GM21526 (cell line): ENCODE results near the gene CFAP46.

ENCODE experiments used
- ATAC-seq: cut with Tn5 transposase; IDR thresholded peaks from one replicate; pipeline ENCODE4 v1.9.1; 2021; ENCODE audit warnings: moderate library complexity; ENCODE audit not compliant: unreplicated experiment, low FRiP score

The CFAP46 gene

GRCh38 chr10:132872658-132873057 is 69.7 kb downstream of the CFAP46 start:
- no peak for ATAC-seq

- no peak for ATAC-seq
These were observed 71.9 kb downstream of the CFAP46 start for GRCh38 chr10:132870426-132870825.

- ATAC-seq: no peak
These were observed 72.7 kb downstream of the CFAP46 start for GRCh38 chr10:132869621-132870020.

GRCh38 chr10:132868995-132869394 is 73.4 kb downstream of the CFAP46 start:
- ATAC-seq: no peak

- no peak for ATAC-seq
These were observed 74.3 kb downstream of the CFAP46 start for GRCh38 chr10:132867801-132868644.

GRCh38 chr10:132866601-132867381 is 75.6 kb downstream of the CFAP46 start:
- ATAC-seq: no peak

GRCh38 chr10:132865851-132866600 is 76.3 kb downstream of the CFAP46 start:
- no peak for ATAC-seq

- no peak for ATAC-seq
These were observed 77.2 kb downstream of the CFAP46 start for GRCh38 chr10:132865171-132865631.

- ATAC-seq: no peak
These were observed 79.6 kb downstream of the CFAP46 start for GRCh38 chr10:132862485-132863420.

GRCh38 chr10:132861884-132862461 is 80.4 kb downstream of the CFAP46 start:
- ATAC-seq: no peak

- ATAC-seq: no peak
These were observed 81.2 kb downstream of the CFAP46 start for GRCh38 chr10:132861116-132861691.

- ATAC-seq: no peak
These were observed 81.8 kb downstream of the CFAP46 start for GRCh38 chr10:132860532-132860931.

- no peak for ATAC-seq
These were observed 83.1 kb downstream of the CFAP46 start for GRCh38 chr10:132859084-132859855.

- ATAC-seq: no peak
These were observed 84.0 kb downstream of the CFAP46 start for GRCh38 chr10:132858121-132859081.

- ATAC-seq: no peak
These were observed 85.4 kb downstream of the CFAP46 start for GRCh38 chr10:132856869-132857524.

- ATAC-seq: no peak
These were observed 86.5 kb downstream of the CFAP46 start for GRCh38 chr10:132855889-132856288.

GRCh38 chr10:132851451-132851850 is 90.9 kb downstream of the CFAP46 start:
- ATAC-seq: no peak
